ENCODE measurements around the gene RELCH. TPM values are rescaled to one million over a fixed set of nuclear protein-coding genes. Genes with fewer than 3 reads are reported as not detected.

The RELCH gene
- total and polyA plus RNA-seq, 9 donors: 11.2 to 32.7 (median 23.6) TPM

GRCh38 chr18:62182220-62182619 is 4.8 kb upstream of the RELCH start:
- TF ChIP-seq, protein P1, sequence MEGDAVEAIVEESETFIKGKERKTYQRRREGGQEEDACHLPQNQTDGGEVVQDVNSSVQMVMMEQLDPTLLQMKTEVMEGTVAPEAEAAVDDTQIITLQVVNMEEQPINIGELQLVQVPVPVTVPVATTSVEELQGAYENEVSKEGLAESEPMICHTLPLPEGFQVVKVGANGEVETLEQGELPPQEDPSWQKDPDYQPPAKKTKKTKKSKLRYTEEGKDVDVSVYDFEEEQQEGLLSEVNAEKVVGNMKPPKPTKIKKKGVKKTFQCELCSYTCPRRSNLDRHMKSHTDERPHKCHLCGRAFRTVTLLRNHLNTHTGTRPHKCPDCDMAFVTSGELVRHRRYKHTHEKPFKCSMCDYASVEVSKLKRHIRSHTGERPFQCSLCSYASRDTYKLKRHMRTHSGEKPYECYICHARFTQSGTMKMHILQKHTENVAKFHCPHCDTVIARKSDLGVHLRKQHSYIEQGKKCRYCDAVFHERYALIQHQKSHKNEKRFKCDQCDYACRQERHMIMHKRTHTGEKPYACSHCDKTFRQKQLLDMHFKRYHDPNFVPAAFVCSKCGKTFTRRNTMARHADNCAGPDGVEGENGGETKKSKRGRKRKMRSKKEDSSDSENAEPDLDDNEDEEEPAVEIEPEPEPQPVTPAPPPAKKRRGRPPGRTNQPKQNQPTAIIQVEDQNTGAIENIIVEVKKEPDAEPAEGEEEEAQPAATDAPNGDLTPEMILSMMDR (IDR thresholded peaks at IDR 0.05): no peak
- TF ChIP-seq POLR2A (IDR thresholded peaks at IDR 0.05): no peak
- DNase-seq: no peak
- WGBS, 3 donors: 88 to 93% (median 89%) methylated on average over 3 of the region's 3 CpGs
- no peak overlapping the region for H3K27ac ChIP-seq
- no peak overlapping the region for H3K4me3 ChIP-seq
- no peaks in the 10 kb centered on the region for H3K27me3 ChIP-seq
- intact Hi-C loops (cut with DNase I): loop anchor here (5.0 to 10.0 kb wide), 4 partner anchors 63 to 803 kb away; no protein-coding TSS in a partner anchor
- H3K9me3 ChIP-seq: no peaks in the 10 kb centered on the region
- H3K36me3 ChIP-seq: no peaks in the 10 kb centered on the region
- H3K4me1 ChIP-seq (ENCODE audit: insufficient read depth): no peaks in the 10 kb centered on the region

DNA sequence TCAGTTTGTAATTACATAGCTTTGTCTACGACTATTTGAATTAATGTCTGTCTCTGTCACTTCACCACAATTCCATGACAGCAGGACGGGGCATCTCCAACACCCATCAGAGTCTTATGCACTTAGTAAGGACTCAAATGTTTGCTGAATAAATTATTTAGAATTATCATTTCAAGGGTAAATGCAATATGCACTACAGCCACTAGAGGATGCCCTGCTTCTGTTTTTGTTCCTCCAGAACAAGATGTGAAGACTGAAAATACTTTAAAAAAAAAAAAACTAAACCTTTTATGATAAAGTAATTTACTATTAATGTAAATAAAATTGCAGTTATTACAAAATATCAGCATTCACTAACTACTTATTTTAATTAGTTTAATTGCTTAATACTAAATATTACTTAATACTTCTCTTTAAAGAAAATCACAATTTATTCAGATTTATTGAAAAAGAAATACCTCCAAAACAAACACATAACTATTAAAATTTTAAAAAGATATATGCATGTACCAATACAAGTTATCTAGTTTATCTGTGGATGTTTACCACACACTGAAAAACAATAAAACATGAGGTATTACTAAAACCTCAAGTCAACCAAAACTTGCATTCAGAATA is 3.4 kb upstream of the RELCH start:
- 2 to 5% (median 5%) methylated on average over 2 of the region's 2 CpGs for WGBS, 3 donors
- TF ChIP-seq EP300 (IDR thresholded peaks at IDR 0.05): no peak
- TF ChIP-seq, protein P1 (IDR thresholded peaks at IDR 0.05): peak; percentile 58 to 82 (median 81)
- peaks cover 2% of the 10 kb centered on the region for H3K4me1 ChIP-seq (ENCODE audit: insufficient read depth)
- H3K27me3 ChIP-seq: no peaks in the 10 kb centered on the region
- no peaks in the 10 kb centered on the region for H3K9me3 ChIP-seq
- intact Hi-C loops (cut with DNase I): loop anchor here (5.0 to 10.0 kb wide), 4 partner anchors 61 to 801 kb away; no protein-coding TSS in a partner anchor
- no peak for DNase-seq
- H3K36me3 ChIP-seq: no peaks in the 10 kb centered on the region
- no peak overlapping the region for H3K27ac ChIP-seq
- H3K4me3 ChIP-seq: no peak overlapping the region

- intact Hi-C loops (cut with DNase I): loop anchor here (5.0 to 10.0 kb wide), 5 partner anchors 58 to 798 kb away; partner anchors contain the start of gene ZCCHC2 (in 1 of the 4)
Measured at GRCh38 chr18:62186499-62186773, 619 bp upstream of the RELCH start.

GRCh38 chr18:62187543-62188510 is 772 bp downstream of the RELCH start:
- 1 to 2% (median 1%) methylated on average over 53 to 54 of the region's 54 CpGs for WGBS, 3 donors
- TF ChIP-seq, protein P1 (IDR thresholded peaks at IDR 0.05): no peak
- TF ChIP-seq POLR2A (IDR thresholded peaks at IDR 0.05) (no peak), EP300 (IDR thresholded peaks at IDR 0.05) (no peak)
- Histone ChIP-seq H3K4me3 (peak overlapping the region; percentile 70), H3K4me1 (ENCODE audit: insufficient read depth) (peaks cover 7% of the 10 kb centered on the region), H3K27me3 (no peaks in the 10 kb centered on the region), H3K36me3 (no peaks in the 10 kb centered on the region), H3K9me3 (no peaks in the 10 kb centered on the region), H3K27ac (no peak overlapping the region)
- DNase-seq: peak in 2 of 5 donors; percentile 17 to 37
- intact Hi-C loops (cut with DNase I): loop anchor here (5.0 to 10.0 kb wide), 5 partner anchors 57 to 797 kb away; partner anchors contain the start of gene ZCCHC2 (in 1 of the 4)

More at GRCh38 chr18:62186499-62186773, 619 bp upstream of the RELCH start:
- no peak for TF ChIP-seq EP300 (IDR thresholded peaks at IDR 0.05)
- TF ChIP-seq, protein P1 (IDR thresholded peaks at IDR 0.05): no peak
- no peak for TF ChIP-seq POLR2A (IDR thresholded peaks at IDR 0.05)
- 0 to 1% (median 0%) methylated on average over 12 of the region's 12 CpGs for WGBS, 3 donors
- Histone ChIP-seq H3K9me3 (no peaks in the 10 kb centered on the region), H3K27me3 (no peaks in the 10 kb centered on the region), H3K36me3 (no peaks in the 10 kb centered on the region), H3K27ac (peak overlapping the region in 1 of 2 donors; percentile 50), H3K4me1 (ENCODE audit: insufficient read depth) (peaks cover 7% of the 10 kb centered on the region), H3K4me3 (peak overlapping the region; percentile 70)
- DNase-seq: no peak

Measured in ovary (tissue), 9 donors.